ENCODE data around the gene PLG. TPM values are rescaled to one million over a fixed set of nuclear protein-coding genes. Genes with fewer than 3 reads are reported as not detected.
"Not testable (repeated sequence)": the region's sequence is repeated elsewhere in the genome, so short reads cannot be mapped to it uniquely, and the experiment has no call there.

The PLG gene
- total RNA-seq, 1 experiment from 2014 or later: not detected

DNA sequence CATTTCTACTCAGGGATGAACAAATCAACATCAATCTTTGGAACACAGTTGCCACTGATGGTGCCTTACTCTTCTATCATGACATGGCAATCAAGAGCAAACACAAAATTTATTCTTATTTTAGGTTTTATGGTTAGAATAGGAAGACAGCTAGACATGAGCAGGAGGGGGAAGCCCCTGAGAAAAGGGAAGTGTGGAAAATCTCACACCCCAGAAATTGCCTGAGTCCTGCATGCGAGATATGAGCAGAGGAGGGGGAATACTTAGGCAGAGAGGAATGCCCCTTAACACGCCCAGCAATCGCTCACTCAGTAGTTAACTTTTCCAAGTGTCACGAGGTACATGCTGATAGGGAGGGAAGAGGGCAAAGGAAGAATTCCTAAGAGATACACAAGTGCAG lies 79.3 kb downstream of the PLG start:
- Histone ChIP-seq H3K79me2 (ENCODE audit: low read depth) (no peaks in the 10 kb centered on the region), H3K4me3 (no peak overlapping the region), H3K9me3 (ENCODE audit: insufficient read depth, low read depth) (no peaks in the 10 kb centered on the region), H3F3A (ENCODE audit: insufficient read depth, low read depth) (no peaks in the 10 kb centered on the region), H3K36me3 (ENCODE audit: low read depth) (no peaks in the 10 kb centered on the region), H3K4me1 (replicated peaks; ENCODE audit: insufficient read depth) (no peaks in the 10 kb centered on the region), H3K27ac (no peak overlapping the region), H3K9me2 (ENCODE audit: insufficient read depth) (no peaks in the 10 kb centered on the region), H3K4me2 (no peak overlapping the region), H3K27me3 (ENCODE audit: insufficient read depth, low read depth) (0 out of 2 replicates have a peak, but pooled peaks cover 4% of the 10 kb centered on the region), H2AFZ (no peak overlapping the region), H4K20me1 (ENCODE audit: insufficient read depth) (no peaks in the 10 kb centered on the region)
- BruUV-seq (replicated peaks): no TSS peak
- CTCF ChIA-PET: no interaction called here
- POLR2A ChIA-PET (ENCODE audit: unreplicated experiment): no interaction called here
- no peak for TF ChIP-seq EZH2 (IDR thresholded peaks at IDR 0.05; ENCODE audit: low read depth)
- intact Hi-C loops (cut with micrococcal nuclease; ENCODE audit: unreplicated experiment): no loop called here
- DNase-seq: no peak

GRCh38 chr6:160782228-160782627 lies 80.2 kb downstream of the PLG start:
- Histone ChIP-seq H3K9me2 (ENCODE audit: insufficient read depth) (no peaks in the 10 kb centered on the region), H2AFZ (no peak overlapping the region), H4K20me1 (ENCODE audit: insufficient read depth) (no peaks in the 10 kb centered on the region), H3K4me3 (no peak overlapping the region), H3K36me3 (ENCODE audit: low read depth) (no peaks in the 10 kb centered on the region), H3K27me3 (ENCODE audit: insufficient read depth, low read depth) (0 out of 2 replicates have a peak, but pooled peaks cover 4% of the 10 kb centered on the region), H3K4me2 (no peak overlapping the region), H3F3A (ENCODE audit: insufficient read depth, low read depth) (no peaks in the 10 kb centered on the region), H3K4me1 (replicated peaks; ENCODE audit: insufficient read depth) (no peaks in the 10 kb centered on the region), H3K79me2 (ENCODE audit: low read depth) (no peaks in the 10 kb centered on the region), H3K9me3 (ENCODE audit: insufficient read depth, low read depth) (no peaks in the 10 kb centered on the region), H3K27ac (no peak overlapping the region)
- TF ChIP-seq EZH2 (IDR thresholded peaks at IDR 0.05; ENCODE audit: low read depth): no peak
- TF ChIP-seq, protein P1, sequence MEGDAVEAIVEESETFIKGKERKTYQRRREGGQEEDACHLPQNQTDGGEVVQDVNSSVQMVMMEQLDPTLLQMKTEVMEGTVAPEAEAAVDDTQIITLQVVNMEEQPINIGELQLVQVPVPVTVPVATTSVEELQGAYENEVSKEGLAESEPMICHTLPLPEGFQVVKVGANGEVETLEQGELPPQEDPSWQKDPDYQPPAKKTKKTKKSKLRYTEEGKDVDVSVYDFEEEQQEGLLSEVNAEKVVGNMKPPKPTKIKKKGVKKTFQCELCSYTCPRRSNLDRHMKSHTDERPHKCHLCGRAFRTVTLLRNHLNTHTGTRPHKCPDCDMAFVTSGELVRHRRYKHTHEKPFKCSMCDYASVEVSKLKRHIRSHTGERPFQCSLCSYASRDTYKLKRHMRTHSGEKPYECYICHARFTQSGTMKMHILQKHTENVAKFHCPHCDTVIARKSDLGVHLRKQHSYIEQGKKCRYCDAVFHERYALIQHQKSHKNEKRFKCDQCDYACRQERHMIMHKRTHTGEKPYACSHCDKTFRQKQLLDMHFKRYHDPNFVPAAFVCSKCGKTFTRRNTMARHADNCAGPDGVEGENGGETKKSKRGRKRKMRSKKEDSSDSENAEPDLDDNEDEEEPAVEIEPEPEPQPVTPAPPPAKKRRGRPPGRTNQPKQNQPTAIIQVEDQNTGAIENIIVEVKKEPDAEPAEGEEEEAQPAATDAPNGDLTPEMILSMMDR (conservative IDR thresholded peaks at IDR 0.05): no peak
- DNase-seq: no peak
- intact Hi-C loops (cut with micrococcal nuclease; ENCODE audit: unreplicated experiment): no loop called here
- ChIA-PET CTCF (no interaction called here), POLR2A (ENCODE audit: unreplicated experiment) (no interaction called here)
- no TSS peak for BruUV-seq (replicated peaks)

GRCh38 chr6:160783741-160784140 lies 81.7 kb downstream of the PLG start:
- H3K27ac ChIP-seq: no peak overlapping the region
- no peak overlapping the region for H3K4me2 ChIP-seq
- ChIA-PET CTCF (no interaction called here), POLR2A (ENCODE audit: unreplicated experiment) (no interaction called here)
- no peaks in the 10 kb centered on the region for H3K79me2 ChIP-seq (ENCODE audit: low read depth)
- no peaks in the 10 kb centered on the region for H3F3A ChIP-seq (ENCODE audit: insufficient read depth, low read depth)
- H3K4me1 ChIP-seq (replicated peaks; ENCODE audit: insufficient read depth): no peaks in the 10 kb centered on the region
- 0 out of 2 replicates have a peak, but pooled peaks cover 4% of the 10 kb centered on the region for H3K27me3 ChIP-seq (ENCODE audit: insufficient read depth, low read depth)
- no peak overlapping the region for H3K4me3 ChIP-seq
- H4K20me1 ChIP-seq (ENCODE audit: insufficient read depth): no peaks in the 10 kb centered on the region
- BruUV-seq (replicated peaks): no TSS peak
- no peaks in the 10 kb centered on the region for H3K36me3 ChIP-seq (ENCODE audit: low read depth)
- TF ChIP-seq, protein P1 (conservative IDR thresholded peaks at IDR 0.05): no peak
- TF ChIP-seq EZH2 (IDR thresholded peaks at IDR 0.05; ENCODE audit: low read depth): no peak
- DNase-seq: no peak
- H3K9me2 ChIP-seq (ENCODE audit: insufficient read depth): no peaks in the 10 kb centered on the region
- H2AFZ ChIP-seq: no peak overlapping the region
- intact Hi-C loops (cut with micrococcal nuclease; ENCODE audit: unreplicated experiment): no loop called here
- H3K9me3 ChIP-seq (ENCODE audit: insufficient read depth, low read depth): no peaks in the 10 kb centered on the region; the same call in 1 of the 2 replicates

DNA sequence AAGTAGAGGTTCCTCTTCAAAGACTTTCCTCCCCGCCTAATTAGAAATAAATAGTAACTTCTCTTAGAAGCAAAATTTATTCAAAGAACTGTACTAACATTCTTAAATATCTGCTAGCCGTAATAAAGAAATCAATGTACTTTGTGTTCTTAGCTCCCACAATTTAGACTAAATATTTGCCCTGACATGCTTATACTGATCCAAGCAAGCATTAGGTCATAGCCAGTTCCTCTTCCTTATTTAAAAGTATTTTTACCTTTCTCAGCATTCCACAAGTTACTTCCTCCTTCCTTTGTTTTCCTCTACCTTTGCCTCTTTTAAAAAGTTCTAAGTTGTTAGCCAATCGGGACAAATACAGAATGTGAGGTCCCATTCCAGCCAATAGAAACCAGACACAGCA lies 86.1 kb downstream of the PLG start:
- POLR2A ChIA-PET (ENCODE audit: unreplicated experiment): not testable (repeated sequence)

More for the DNA sequence above, 86.1 kb downstream of the PLG start:
- H3K79me2 ChIP-seq (ENCODE audit: low read depth); intact Hi-C loops (cut with micrococcal nuclease; ENCODE audit: unreplicated experiment); BruUV-seq (replicated peaks); H3K4me3 ChIP-seq; CTCF ChIA-PET; H3K9me2 ChIP-seq (ENCODE audit: insufficient read depth); H4K20me1 ChIP-seq (ENCODE audit: insufficient read depth); H2AFZ ChIP-seq; H3K36me3 ChIP-seq (ENCODE audit: low read depth); H3K4me2 ChIP-seq; H3K27ac ChIP-seq; H3K9me3 ChIP-seq (ENCODE audit: insufficient read depth, low read depth); H3F3A ChIP-seq (ENCODE audit: insufficient read depth, low read depth); H3K27me3 ChIP-seq (ENCODE audit: insufficient read depth, low read depth): not testable (repeated sequence)
- peak in 1 of 2 experiments; percentile 34 for DNase-seq
- H3K4me1 ChIP-seq (replicated peaks; ENCODE audit: insufficient read depth): peaks cover 22% of the 10 kb centered on the region

All from PC-9 (cell line).